BJ (cell line): ENCODE measurements around the gene RASGRP3. TPM values are rescaled to one million over a fixed set of nuclear protein-coding genes. Genes with fewer than 3 reads are reported as not detected.

ENCODE experiments used
- CTCF ChIA-PET: fragments of 350-600 bp; formaldehyde crosslinking; extraction: SDS; loops from one replicate; lab custom pipeline; 2021; ENCODE audit warnings: antibody characterized with exemption, inconsistent platforms; lab: Yijun Ruan, JAX
- POLR2A ChIA-PET: fragments of 300-600 bp; sonication (Branson Sonifier 250); formaldehyde crosslinking; extraction: SDS; loops from one replicate; lab custom pipeline; 2021; ENCODE audit warnings: antibody characterized with exemption; lab: Charles Lee
- DNase-seq: peaks from one replicate; pipeline ENCODE4 v3.0.0-alpha.2; 2011; ENCODE audit warnings: low read depth
- H3K27me3 ChIP-seq: 2 replicates; pipeline ENCODE4 v1.6.0; 2011; ENCODE audit warnings: low read length; ENCODE audit not compliant: control insufficient read depth, insufficient read depth
- H3K36me3 ChIP-seq: 2 replicates; pipeline ENCODE4 v1.5.1; 2011; ENCODE audit warnings: low read length; ENCODE audit not compliant: control insufficient read depth, insufficient read depth
- H3K4me3 ChIP-seq: 2 replicates; pipeline ENCODE4 v1.5.1; 2011; ENCODE audit warnings: low read depth, mild to moderate bottlenecking, control low read depth, low read length
- CTCF ChIP-seq: IDR thresholded peaks from 2 replicates; pipeline ENCODE4 v1.5.1; 2011; ENCODE audit warnings: low read depth, mild to moderate bottlenecking, control low read depth, inconsistent platforms, low read length, moderate library complexity; ENCODE audit not compliant: insufficient read depth
- polyA plus RNA-seq: library from polyadenylated mRNA; depleted of rRNA; stranded (reverse); fragments of >200 nt; gene quantifications from 2 replicates; pipeline ENCODE4 v1.2.3, GENCODE V29; 2011

RASGRP3 gene
- polyA plus RNA-seq, 1 experiment = 2.6 TPM

- H3K27me3 ChIP-seq = no peaks in the 10 kb centered on the region
- ChIA-PET POLR2A (no interaction called here), CTCF (no interaction called here)
- no peak overlapping the region for H3K4me3 ChIP-seq
- no peak for TF ChIP-seq CTCF
- no peaks in the 10 kb centered on the region for H3K36me3 ChIP-seq
- DNase-seq = no peak
Observed at GRCh38 chr2:33496726-33497125, 20.3 kb downstream of the RASGRP3 start.

- ChIA-PET CTCF (no interaction called here), POLR2A (no interaction called here)
- no peak for DNase-seq
- H3K36me3 ChIP-seq = no peaks in the 10 kb centered on the region
- no peaks in the 10 kb centered on the region for H3K27me3 ChIP-seq
- TF ChIP-seq CTCF = no peak
- H3K4me3 ChIP-seq = no peak overlapping the region
Observed at GRCh38 chr2:33497221-33497650, 20.8 kb downstream of the RASGRP3 start.

GRCh38 chr2:33498291-33498956 is 22.0 kb downstream of the RASGRP3 start:
- Histone ChIP-seq H3K4me3 (no peak overlapping the region), H3K36me3 (no peaks in the 10 kb centered on the region), H3K27me3 (no peaks in the 10 kb centered on the region)
- ChIA-PET POLR2A (no interaction called here), CTCF (no interaction called here)
- no peak for TF ChIP-seq CTCF
- DNase-seq = no peak

GRCh38 chr2:33500177-33500576 is 23.7 kb downstream of the RASGRP3 start:
- no peak for DNase-seq
- TF ChIP-seq CTCF = no peak
- POLR2A ChIA-PET = no interaction called here
- CTCF ChIA-PET = no interaction called here
- Histone ChIP-seq H3K36me3 (no peaks in the 10 kb centered on the region), H3K27me3 (no peaks in the 10 kb centered on the region), H3K4me3 (no peak overlapping the region)

GRCh38 chr2:33502025-33502424 is 25.6 kb downstream of the RASGRP3 start:
- ChIA-PET POLR2A (no interaction called here), CTCF (interaction anchor here (1.3 kb wide), 1 partner anchor 26 kb away, joined by 3 read pairs; no protein-coding TSS in a partner anchor)
- DNase-seq = no peak
- TF ChIP-seq CTCF = no peak
- Histone ChIP-seq H3K36me3 (no peaks in the 10 kb centered on the region), H3K27me3 (no peaks in the 10 kb centered on the region), H3K4me3 (no peak overlapping the region)
